ENCODE data around the gene PLEKHH3.

PLEKHH3 gene

DNA sequence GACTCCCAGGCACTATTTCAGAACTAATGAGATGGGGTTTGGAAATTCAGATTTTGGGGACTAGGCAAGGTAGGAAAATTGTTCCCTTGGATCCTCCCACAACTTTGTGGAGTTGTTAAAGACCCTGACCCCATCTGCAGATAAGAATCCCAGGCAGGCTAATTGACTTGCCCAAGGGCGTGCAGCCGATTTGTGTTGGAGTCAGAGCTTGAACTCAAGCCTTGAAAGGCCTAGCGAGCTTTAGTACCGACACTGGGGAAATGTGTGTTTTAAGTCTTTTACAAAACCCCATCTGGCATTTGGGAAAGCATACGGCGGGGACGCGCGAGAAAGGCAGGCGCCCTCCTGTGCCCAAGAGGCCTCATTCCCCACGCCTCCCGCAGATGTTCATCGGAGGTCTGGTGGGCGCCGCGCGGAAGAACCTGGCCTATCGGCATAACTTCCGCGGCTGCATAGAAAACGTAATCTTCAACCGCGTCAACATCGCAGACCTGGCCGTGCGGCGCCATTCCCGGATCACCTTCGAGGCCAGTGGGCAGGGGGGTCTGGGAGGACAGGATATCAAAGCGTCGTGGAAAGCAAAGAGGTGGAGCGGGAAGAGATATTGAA is 9.8 kb upstream of the PLEKHH3 start:
- DNase-seq = peak in 1 of 14 donors; percentile 13

DNA sequence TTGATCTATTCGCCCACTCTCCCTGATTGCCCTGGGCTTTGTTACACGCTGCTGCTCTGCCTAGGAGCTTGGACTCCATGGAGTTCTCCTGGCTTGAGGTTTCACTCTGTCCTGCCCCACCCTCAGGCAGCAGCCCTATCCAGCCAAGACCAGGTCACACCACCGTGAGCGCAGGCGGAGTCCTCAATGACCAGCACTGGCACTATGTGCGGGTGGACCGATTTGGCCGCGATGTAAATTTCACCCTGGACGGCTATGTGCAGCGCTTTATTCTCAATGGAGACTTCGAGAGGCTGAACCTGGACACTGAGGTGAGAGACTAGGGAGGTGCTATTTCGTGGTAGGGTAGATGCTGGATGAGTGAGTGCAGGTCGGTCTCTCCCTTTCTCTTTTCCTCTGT is 9.0 kb upstream of the PLEKHH3 start:
- DNase-seq = peak in 2 of 14 donors; percentile 3 to 34

DNA sequence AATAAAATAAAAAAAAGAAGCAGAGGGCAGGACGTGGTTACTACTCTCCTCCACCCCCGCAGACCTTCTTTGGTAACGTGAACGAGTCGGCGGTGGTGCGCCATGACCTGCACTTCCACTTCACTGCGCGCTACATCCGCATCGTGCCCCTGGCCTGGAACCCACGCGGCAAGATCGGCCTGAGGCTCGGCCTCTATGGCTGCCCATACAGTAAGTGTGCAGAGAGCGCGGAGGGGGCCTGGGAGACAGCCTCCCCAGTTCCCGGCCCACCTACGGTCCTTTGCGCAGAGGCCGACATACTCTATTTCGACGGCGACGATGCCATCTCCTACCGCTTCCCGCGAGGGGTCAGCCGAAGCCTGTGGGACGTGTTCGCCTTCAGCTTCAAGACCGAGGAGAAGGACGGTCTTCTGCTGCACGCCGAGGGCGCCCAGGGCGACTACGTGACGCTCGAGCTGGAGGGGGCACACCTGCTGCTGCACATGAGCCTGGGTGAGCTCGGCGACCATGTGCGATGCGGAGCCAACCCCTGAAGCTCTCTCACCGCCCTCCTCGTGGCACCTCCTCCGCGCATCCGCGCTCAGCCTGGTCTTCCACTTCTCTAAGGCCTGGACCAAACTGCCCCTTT is 8.2 kb upstream of the PLEKHH3 start:
- DNase-seq = no peak

DNA sequence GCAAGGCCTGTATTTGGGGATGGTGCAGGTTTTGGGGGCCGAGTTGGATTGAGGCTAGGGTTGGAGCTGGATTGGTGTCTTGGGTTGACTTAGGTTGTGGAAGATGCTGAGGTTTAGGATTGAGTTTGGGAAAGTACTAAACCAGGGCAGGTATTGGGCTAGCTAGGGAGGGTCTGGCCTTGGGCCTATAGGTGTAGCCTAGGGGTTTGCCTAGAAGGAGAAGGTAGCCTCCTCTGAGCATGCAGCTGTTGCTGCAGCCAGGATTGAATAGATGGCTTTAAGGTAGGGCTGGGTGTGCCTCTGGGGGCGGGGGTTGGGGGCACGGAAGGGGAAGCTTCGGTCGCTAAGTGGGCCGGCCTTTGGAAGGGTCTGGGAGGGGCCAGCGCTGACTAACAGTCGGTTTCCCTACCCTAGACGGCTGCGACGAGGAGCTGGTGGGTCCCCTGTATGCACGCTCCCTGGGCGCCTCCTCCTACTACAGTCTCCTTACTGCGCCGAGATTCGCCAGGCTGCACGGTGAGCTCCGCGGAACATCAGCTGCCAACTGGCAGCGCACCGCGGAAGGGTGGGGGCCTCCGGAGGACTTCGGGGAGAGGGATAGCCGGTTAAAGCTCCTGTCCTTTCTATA is 6.7 kb upstream of the PLEKHH3 start:
- DNase-seq = peak in 3 of 14 donors; percentile 40 to 72 (median 53)

DNA sequence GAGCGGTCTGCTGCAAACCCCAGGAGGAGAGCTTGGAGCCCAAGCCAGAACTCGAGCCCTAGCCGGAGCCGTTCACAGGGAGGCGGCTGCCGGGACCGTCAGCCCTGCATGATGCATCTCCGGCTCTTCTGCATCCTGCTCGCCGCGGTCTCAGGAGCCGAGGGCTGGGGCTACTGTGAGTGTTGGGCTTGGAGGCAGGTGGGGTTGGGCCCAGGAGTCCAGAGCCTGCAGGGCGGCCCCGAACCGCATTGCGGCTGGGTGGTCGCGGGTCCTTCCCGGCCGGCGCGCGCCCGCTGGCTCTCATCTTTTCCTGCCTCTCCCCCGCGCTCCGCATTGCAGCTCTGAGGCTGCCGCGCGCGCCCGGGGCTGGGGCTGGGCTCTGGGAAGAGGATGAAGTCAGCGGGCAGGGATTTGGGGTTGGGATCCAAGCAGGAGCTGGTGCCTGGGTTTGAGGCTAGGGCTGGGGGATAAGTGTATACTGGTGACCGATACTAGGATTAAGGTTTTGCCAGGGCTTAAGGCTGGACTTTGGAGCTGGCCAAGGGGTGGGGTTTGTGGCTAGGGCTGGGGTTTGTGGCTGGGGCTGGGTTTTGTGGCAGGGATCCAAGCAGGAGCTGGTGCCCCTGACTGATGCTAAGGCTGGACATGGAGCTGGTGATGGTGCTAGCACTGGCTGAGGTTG is 6.1 kb upstream of the PLEKHH3 start:
- DNase-seq = peak in 6 of 14 donors; percentile 38 to 83 (median 48)

DNA sequence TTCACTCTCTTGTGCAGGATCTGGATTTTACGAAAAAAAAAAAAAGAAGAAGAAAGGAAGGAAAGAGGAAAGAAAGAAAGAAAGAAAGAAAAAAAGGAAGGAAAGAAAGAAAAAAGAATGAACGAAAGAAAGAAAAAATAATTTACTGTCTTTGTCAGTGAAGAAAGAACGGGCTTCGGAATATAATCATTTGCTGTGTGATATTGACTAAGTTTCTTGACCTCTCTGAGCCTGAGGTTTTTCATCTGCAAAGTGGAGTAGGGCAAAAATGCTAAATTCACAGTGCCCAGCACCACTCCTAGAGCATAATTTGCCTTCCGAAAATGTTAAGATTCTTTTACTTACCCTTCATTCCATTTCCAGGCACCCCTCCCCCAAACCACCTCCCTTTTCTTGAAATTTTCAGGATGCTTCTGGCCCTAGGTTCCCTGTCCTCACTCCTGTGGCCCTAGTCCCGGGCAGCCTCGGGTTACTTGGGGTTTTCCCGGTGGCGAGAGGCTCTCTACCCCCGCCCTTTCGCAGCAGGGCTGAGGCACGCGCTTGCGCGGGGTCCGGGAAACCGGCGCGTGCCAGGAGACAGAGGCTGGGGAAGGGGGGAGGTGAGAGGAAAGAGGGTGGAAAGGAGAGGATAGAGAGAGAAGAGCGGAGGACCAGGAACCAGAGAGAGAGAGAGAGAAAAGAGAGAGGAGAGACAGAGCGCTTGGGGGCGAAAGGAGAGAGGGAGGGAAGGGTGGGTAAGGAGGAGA is 5.4 kb upstream of the PLEKHH3 start, which contains the start of gene CNTNAP1:
TSS of gene CNTNAP1 (plus strand) at position 556 of the 746 bp plus-strand sequence. CDS start 299 bp downstream, outside the sequence.
- peak in 8 of 14 donors; percentile 29 to 84 (median 66) for DNase-seq

DNA sequence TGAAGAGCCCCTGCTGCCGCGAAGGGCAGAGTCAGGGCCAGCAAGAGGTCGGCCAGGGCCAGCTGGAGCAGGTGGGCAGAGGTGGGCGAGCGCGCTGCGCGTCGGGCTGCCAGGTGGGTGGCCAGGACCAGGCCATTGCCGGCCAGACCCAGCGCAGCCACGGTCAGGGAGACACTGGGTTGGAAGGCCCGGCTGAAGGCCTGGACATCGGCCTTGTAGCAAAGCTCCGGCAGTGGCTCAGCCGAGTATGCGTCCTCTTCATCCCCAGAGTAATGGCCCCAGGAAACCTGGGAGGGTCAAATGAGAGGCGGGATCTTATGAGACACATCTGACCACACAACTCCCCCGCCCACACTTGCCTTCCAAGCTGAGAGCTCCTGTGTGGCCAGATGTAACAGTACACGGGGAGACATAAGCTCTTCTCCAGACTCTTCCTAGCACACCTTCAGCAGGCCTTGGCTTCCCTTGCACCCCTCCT is 3.6 kb upstream of the PLEKHH3 start:
- DNase-seq = peak in 2 of 14 donors; percentile 50 to 52

DNA sequence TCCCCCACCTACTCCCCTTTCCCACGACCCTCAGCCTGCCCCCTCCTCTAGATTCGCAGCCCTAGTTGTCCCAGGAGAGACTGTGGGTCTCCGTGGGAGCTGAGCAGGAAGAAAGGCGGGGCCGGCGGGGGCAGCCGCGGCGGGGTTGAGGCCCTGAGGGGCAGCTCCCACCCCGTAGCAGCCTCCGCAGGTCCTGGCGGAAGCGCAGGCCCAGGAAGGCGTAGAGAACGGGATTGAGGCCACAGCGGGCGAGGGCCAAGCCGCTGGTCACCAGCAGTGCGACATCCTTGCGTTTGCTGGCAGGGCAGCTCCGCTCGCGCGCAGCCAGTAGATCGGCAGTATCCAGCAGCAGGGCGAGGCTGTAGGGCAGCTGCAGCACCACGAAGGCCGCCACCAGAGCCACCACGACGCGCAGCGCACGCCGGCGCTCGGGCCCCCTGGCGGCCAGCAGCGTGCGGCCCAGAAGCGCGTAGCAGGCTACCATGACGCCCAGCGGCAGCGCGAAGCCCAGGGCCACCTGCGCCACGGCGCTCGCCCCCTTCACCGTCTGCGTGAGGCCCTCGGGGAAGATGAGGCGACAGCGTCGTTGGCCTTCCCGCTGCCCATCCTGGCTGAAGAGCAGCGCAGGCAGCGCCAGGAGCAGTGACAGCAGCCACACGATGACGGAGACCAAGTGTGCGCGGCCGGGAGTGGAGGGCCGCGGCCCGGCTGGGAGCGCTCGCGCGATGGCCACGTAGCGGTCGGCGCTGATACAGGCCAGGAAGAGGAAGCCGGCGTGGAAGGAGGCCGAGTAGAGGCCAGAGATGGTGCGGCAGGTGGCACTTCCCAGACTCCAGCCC is 2.9 kb upstream of the PLEKHH3 start:
- DNase-seq = peak in 12 of 14 donors; percentile 22 to 82 (median 54)

DNA sequence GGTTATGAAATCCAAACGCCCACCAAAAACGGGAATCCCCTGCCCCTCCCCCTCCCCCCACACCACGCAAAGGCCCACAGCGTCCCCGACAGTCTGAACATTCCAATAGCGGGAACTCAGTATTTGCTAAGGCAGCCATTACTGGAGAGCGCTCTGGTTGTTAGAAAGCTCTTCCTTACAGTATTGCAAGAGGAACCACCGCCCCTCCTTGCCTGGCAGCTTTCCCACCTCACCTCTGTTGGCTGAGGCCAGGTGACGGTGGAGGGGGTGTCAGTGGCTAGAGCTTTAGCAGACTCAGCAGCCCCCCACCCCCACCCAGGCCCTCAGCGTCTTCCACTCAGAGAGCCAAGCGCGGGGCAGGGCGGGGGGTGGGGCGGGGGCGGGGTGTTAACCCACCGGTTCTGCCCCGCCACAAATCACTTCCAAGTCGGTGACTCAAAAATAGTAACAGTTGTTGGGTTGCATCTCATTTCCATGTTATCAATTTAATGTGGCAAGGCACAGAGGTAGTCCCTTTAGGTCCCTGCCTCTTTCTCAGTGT is 2.2 kb upstream of the PLEKHH3 start:
- peak in 6 of 14 donors; percentile 18 to 58 (median 48) for DNase-seq

DNA sequence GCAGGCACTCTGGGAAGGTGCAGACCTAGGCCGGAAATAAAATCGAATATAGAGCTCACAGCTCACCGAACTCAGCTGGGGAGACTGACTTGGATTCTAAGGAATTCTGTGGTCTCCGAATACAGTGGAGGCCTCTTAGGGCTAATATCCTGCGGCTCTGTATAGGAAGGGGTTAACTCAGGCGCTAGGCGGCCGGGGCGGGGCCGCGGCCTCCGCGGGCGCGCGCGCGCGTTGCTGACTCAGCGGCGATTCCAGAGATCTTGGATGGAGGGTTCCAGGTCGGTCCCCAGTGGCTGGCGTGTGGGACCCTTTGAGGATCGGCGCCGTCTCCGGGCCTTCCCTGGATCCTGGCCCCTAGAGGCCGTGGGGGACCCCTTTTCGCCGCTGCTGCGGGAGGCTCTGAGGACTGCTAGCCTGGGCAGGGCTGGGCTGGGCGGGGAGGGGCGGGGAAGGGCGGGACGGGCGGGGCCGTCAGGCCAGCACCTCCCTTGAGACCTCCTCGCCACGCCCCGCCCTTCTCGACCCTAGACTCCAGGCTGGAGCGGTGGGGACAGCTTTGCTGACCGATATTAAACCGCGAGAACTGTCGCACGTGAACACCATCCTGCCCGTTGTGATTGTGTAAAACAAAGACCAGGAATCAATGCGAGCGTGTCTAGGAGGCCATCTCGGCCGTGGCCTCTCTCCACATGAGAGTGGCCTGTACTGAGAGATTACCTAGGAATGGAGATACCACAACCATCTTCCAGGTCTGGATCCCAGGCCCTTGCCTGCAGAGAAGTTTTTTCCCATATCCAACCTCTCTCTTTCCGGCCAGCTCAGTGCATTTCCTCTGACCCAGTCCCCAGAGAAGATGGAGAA is 1.4 kb upstream of the PLEKHH3 start:
- DNase-seq = peak in 13 of 14 donors; percentile 26 to 94 (median 90)

DNA sequence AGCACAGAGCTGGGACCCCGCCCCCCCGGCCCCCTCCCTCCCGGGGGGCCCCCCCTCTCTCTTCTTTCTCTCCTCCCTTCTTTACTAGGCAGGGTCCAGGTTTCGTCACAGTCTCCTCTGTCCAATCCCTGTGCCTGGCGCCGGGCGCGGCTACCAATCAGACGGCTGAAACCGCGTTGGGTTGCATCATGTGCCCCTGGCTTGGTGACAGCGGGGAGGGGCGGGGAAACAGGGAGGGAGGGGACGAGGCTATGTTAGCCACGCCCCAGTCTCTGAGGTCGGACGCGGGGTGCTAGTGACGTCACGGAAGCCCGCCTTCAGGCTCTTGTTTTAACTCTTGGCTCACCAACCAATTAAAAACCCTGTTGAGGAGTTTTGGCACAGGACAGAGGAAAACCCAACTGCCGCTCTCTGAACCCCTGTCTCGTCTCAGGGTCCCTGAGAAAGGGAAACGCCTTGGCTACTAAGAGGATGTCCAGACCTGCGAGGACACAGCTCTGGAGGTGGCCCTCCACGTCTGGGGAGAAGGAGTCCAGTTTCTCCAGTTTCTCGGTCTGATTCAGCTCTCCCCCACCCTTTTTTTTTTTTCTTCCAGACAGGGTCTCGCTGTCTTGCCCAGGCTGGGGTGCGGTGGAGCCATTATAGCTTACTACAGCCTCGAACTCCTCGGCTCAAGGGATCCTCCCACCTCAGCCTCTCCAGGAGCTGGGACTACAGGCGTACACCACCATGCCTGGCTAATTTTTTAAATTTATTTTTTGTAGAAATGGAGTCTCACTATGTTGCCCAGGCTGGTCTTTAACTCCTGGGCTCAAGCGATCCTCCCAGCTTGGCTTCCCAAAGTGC is 441 bp upstream of the PLEKHH3 start:
- DNase-seq = peak; percentile 96 to 100 (median 100)

DNA sequence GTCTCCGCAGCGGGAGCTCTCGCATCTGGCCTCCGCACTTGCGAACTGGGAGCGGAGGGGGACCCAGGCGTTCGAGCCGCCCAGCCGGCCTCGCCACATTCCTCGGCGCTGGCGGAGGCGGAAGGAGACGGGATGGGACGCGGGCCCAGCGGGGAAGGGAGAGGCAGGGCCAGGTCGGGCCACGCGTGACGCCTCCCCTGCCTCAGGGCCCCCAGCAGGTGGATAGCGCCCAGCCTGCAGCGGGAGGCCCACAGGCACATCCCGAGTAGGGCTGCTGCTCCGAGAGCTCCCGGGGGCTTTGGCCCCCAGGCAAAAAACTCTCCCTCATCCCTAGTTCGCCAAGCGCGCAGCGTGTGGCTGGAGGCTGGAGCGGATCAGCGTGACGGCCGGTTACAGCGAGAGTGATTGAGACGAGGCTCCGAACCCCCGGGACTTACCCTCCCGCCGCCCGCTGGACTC is 800 bp downstream of the PLEKHH3 start:
- peak in 6 of 14 donors; percentile 27 to 68 (median 43) for DNase-seq

DNA sequence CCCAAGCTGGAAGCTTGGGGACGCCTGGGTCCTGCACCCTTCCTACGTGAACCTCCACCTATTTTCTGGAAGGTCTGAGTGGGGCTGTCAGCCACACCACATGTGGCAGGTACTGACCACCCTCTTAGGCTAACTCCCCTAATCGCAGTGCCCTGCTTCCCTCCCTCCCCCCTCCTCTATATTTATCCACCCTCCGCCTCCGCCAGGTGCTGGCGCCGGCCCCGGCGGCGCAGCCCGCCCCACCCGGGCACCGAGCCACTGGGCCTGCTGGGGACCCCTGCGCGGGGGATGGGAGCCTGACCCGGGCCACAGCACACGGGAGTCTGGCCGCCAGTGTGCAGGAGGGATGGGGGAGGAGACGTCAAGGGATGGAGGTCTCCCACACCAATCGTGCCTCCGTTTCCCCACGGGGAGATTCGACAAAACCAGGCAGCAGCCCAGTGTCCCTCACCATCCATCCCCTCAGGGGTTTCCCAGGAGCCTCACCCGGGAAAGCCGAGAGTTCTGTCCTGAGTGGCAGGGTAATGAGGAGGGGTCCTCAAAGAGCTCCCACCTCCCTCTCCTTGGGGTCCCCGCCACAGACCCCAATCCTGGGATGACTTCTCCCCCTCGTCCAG is 1.3 kb downstream of the PLEKHH3 start:
- peak in 1 of 14 donors; percentile 27 for DNase-seq

DNA sequence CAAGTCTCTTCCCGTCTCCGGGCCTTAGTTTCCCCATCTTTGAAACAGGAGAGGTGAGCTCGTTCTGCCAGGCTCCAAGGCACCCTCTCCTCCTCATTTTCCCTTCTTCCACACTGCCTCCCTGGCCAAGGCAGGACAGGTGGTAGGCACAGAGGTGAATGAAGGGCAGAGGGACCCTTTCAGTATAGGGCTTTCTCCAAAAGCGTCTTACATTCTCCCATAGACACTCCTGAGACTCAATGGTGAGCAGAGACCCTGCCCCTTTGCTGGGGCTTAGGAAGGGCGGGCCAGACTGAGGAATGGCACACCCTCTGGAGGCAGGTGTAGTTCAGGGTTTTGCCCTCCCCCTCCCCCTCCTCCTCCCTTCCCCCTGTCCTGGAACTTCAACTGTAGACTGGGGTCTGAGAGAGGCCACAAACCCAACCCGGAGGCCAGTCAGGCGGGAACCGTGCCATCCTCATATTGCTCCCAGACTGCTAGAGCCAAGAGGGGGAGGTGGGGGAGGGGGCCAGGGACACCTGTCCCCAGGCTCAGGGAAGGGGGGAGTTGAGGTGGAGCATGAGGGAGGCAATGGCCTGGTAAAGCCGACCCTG is 1.9 kb downstream of the PLEKHH3 start:
- DNase-seq = peak in 1 of 14 donors; percentile 24

DNA sequence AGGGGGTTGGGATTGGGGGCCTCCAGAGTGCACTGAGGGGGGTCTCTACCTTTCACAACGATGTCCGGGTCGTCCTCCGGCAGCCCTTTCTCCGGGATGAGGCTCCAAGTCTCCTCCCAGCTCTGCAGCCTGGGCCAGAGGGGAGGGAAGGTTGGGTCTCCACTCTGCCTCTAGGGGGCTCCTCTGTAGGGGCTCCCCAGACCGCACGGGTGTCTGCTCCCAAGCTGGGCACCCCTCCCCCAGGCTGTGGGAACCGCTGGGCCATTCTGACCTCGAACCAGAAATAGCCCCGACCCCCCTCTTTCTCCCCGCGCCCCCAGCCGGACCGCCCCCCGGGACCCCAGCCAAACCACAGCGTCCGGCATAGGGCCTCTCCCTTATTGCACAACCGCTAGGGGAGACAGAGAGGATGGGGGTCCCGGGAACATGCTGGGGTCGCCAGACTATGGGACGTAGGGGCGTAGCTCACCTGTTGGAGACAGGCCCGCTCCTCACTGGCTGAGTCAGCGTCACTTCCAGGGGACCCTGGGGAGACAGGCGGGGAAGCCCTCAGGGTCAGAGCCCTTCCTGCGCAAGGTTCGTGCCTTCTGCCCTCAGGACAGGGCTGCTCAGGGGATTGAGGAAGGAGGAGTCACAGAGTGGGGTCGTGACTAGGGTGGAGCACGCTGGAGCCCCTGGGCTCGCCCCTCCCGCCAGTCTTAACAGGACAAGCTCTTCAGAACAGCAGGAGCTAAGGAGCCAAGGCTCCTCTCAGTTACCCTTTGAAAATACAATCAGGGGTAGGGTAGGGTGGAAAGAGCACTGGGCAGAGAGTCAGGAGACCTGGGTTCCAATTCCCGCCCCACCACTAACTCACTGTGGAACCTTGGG is 2.7 kb downstream of the PLEKHH3 start:
- DNase-seq = peak in 1 of 14 donors; percentile 26

DNA sequence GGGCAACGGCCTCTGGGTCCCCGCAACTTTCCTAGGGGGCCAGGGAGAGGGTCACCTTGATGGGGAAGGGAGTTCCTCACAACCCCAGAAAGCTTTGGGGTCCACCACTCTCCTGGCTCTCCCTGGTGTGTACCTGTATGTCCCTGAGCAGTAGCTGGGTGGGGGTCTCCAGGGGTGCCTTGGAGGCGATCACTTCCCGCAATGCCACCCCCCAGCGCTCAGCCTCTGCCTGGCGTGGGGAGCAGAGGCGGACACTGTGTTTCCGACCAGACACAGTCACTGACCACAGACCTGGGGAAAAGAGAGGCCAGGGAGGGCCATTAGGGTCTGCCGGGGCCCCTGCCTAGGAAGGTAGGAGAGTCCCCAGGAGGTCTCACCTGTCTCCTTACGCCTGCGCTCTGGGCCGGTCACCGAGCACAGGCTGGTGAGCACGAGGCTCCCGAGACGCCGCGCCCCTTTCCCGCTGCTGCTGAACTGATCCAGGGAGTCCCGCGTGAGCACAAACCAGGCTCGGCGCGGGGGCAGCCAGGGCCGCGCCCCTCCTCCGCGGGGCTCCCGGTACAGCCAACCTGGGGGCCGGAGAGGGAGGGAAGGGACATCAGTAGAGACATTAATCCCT is 3.4 kb downstream of the PLEKHH3 start:
- DNase-seq = no peak

All from C1 segment of cervical spinal cord (tissue), 14 donors.